GM10266 (cell line): ENCODE measurements around the gene C19orf53.

ENCODE experiments used
- DNase-seq: peaks from one replicate; pipeline ENCODE4 v3.0.0; 2012; ENCODE audit errors: extremely low spot score
- CTCF ChIP-seq: IDR thresholded peaks from 2 replicates; pipeline ENCODE4 v1.5.1; 2012; ENCODE audit warnings: mild to moderate bottlenecking, low read depth; ENCODE audit not compliant: control insufficient read depth, insufficient read depth; ENCODE audit errors: missing control alignments

The C19orf53 gene

GRCh38 chr19:13756210-13756609, 18.0 kb upstream of the C19orf53 start:
- DNase-seq = no peak
- no peak for TF ChIP-seq CTCF

GRCh38 chr19:13757805-13758772, 16.2 kb upstream of the C19orf53 start:
- no peak for TF ChIP-seq CTCF
- DNase-seq = no peak

DNA sequence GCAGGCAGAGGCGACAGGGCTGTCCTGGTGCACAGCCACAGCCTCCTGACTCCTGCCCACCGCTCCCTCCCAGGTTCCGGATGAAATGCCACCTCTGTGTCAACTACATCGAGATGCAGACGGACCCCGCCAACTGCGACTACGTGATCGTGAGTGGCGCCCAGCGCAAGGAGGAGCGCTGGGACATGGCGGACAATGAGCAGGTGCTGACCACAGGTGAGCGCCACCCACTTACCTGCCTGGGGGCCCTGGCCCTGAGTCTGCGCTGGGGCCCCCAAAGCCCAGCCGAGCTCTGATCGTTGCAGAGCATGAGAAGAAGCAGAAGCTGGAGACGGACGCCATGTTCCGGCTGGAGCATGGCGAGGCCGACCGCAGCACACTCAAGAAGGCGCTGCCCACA, 15.5 kb upstream of the C19orf53 start:
- no peak for DNase-seq
- TF ChIP-seq CTCF = no peak

- TF ChIP-seq CTCF = no peak
- DNase-seq = no peak
These were observed 12.8 kb upstream of the C19orf53 start for GRCh38 chr19:13761423-13761822.

GRCh38 chr19:13762635-13763235, 11.5 kb upstream of the C19orf53 start:
- DNase-seq = no peak
- TF ChIP-seq CTCF = no peak

DNA sequence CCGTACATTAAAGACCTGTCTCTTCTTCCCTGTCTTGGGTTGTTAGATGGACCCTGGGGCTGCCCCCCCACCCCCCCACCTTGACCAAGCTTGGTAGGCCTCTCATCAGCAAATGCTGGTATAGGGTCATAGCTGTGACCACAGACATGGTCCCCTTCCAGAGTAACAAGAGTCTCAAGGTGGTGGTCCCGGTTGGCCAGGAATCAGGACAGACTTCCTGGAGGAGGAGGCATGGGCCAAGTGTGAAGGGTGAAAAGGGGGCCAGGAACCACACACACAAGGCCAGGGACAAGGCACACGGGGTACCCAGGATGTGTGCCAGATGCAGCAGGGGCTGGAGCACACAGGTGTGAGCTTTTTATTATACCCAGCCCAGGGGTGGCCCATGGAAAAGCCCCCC, 11.0 kb upstream of the C19orf53 start:
- DNase-seq = no peak
- TF ChIP-seq CTCF = no peak
